Effector CD4-positive, alpha-beta T cell (primary cell): ENCODE measurements around the gene SLIT1.

Source experiments
- DNase-seq: peaks from one replicate; pipeline ENCODE4 v3.0.0-alpha.2; 2020

Gene SLIT1

GRCh38 chr10:97169911-97170693 lies 15.7 kb downstream of the SLIT1 start:
- no peak for DNase-seq

GRCh38 chr10:97169063-97169462 lies 16.7 kb downstream of the SLIT1 start:
- no peak for DNase-seq

- no peak for DNase-seq
Measured at GRCh38 chr10:97168645-97169044, 17.1 kb downstream of the SLIT1 start.

GRCh38 chr10:97165499-97165898 lies 20.3 kb downstream of the SLIT1 start:
- no peak for DNase-seq

- no peak for DNase-seq
Measured at GRCh38 chr10:97163781-97164501, 21.8 kb downstream of the SLIT1 start.

- no peak for DNase-seq
Measured at GRCh38 chr10:97163181-97163580, 22.6 kb downstream of the SLIT1 start.

- DNase-seq = no peak
Measured at GRCh38 chr10:97159646-97160305, 26.0 kb downstream of the SLIT1 start.

GRCh38 chr10:97157578-97158095 lies 28.1 kb downstream of the SLIT1 start:
- DNase-seq = no peak

GRCh38 chr10:97154781-97155180 lies 31.0 kb downstream of the SLIT1 start:
- no peak for DNase-seq

GRCh38 chr10:97154162-97154561 lies 31.6 kb downstream of the SLIT1 start:
- DNase-seq = no peak

GRCh38 chr10:97153270-97153850 lies 32.4 kb downstream of the SLIT1 start:
- no peak for DNase-seq

GRCh38 chr10:97151307-97151914 lies 34.3 kb downstream of the SLIT1 start:
- no peak for DNase-seq

- DNase-seq = no peak
Measured at GRCh38 chr10:97150616-97151015, 35.1 kb downstream of the SLIT1 start.

- no peak for DNase-seq
Measured at GRCh38 chr10:97150013-97150595, 35.7 kb downstream of the SLIT1 start.

- no peak for DNase-seq
Measured at GRCh38 chr10:97149079-97149531, 36.7 kb downstream of the SLIT1 start.

GRCh38 chr10:97144297-97144696 lies 41.5 kb downstream of the SLIT1 start:
- DNase-seq = no peak

GRCh38 chr10:97142834-97143233 lies 42.9 kb downstream of the SLIT1 start:
- no peak for DNase-seq

- no peak for DNase-seq
Measured at GRCh38 chr10:97140902-97141745, 44.6 kb downstream of the SLIT1 start.

- DNase-seq = no peak
Measured at GRCh38 chr10:97140049-97140846, 45.5 kb downstream of the SLIT1 start.

- no peak for DNase-seq
Measured at GRCh38 chr10:97139651-97140048, 46.1 kb downstream of the SLIT1 start.
